NCI-H774 (cell line): ENCODE results near the gene TSPAN15.
A peak's percentile ranks its signal among the peaks of the same experiment; 100 is the strongest.

ENCODE experiments used
- DNase-seq: peaks from one replicate; lab custom pipeline; 2025; lab: John Stamatoyannopoulos, UW

TSPAN15 gene

DNA sequence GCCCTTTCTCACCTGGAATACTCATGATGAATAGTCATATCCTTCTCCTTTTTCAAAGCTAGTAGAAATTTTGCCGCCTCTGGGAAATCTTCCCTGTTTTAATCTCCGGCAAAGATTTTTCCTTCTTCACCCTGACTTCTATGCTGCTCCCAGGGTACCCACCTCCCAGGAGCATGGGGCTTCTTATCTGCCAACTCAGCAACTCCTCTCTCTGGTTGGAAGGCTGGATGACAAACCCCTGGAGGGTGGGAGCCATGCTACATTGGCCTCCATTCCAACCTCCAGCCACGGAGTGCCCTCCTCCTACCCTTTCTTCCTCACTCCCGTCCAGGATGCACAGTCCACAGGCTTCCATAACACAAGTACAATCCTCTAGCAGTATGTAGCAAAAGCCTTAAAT lies 102.1 kb downstream of the TSPAN15 start:
- DNase-seq = no peak

GRCh38 chr10:69554611-69555010 lies 103.3 kb downstream of the TSPAN15 start:
- DNase-seq = peak; percentile 23
